Stimulated activated CD8-positive, alpha-beta memory T cell treated with anti-CD3 and anti-CD28 coated beads, Interleukin-2, amount 100 ng/mL, for 1 hour (primary cell): ENCODE measurements around the gene GANAB.
"Not testable (repeated sequence)": the region's sequence is repeated elsewhere in the genome, so short reads cannot be mapped to it uniquely, and the experiment has no call there.

Source experiments
- DNase-seq, 2 donors: peaks; one replicate each; pipeline ENCODE4 v3.0.0-alpha.2; 2020; ENCODE audit warnings: low read depth in 2 of 2

The GANAB gene

GRCh38 chr11:62645946-62646824 lies at the start of gene GANAB:
Gene GANAB (minus strand): TSS chr11:62646613. CDS start chr11:62646599, 14 bp downstream.
- DNase-seq = peak; percentile 98

DNA sequence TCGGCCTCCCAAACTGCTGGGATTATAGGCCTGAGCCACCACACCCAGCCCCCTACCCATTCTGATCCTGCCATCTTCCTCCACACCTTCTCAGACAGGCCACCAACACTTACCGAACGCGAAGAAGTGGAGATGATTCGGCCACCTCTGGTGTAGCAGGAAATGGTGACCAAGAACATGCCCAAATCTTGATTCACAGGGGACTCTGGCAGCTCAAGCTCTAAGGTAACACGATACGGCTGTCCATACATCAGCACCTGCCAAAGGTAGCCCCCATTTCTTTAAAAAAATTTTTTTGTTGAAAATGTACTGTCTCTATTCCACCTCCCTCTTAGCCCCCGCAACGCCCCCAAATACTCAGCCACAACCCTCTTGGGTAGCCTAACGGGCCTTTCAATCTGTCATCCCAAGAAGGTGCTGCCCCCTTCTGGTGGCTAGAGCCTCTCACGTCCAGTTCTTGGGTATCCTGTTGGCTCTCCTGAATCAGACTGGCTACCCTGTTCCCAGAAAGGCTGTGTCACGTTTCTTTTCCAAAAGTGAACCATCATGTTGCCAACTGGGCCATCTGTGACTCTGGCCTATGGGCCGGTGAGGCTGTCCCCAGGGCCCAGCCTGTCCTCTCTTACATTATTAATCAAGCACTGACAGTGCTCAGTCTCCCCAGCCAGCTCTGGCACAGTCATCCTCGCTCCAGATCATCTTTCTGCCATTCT lies 48.2 kb upstream of the GANAB start:
- peak; percentile 60 to 64 for DNase-seq

DNA sequence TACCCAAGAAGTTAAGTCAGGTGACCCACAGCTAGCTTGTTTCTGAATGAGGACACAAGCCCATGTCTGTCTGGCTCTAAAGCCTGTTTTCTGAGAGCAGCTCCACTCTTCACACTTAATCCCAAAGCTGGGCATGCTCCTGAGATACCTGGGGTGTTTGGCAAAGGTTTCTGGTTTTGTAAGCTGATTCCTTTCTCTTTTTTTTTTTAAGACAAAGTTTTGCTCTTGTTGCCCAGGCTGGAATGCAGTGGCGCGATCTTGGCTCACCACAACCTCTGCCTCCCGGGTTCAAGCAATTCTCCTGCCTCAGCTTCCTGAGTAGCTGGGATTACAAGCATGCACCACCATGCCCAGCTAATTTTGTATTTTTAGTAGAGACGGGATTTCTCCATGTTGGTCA lies 47.2 kb upstream of the GANAB start:
- DNase-seq = not testable (repeated sequence)

DNA sequence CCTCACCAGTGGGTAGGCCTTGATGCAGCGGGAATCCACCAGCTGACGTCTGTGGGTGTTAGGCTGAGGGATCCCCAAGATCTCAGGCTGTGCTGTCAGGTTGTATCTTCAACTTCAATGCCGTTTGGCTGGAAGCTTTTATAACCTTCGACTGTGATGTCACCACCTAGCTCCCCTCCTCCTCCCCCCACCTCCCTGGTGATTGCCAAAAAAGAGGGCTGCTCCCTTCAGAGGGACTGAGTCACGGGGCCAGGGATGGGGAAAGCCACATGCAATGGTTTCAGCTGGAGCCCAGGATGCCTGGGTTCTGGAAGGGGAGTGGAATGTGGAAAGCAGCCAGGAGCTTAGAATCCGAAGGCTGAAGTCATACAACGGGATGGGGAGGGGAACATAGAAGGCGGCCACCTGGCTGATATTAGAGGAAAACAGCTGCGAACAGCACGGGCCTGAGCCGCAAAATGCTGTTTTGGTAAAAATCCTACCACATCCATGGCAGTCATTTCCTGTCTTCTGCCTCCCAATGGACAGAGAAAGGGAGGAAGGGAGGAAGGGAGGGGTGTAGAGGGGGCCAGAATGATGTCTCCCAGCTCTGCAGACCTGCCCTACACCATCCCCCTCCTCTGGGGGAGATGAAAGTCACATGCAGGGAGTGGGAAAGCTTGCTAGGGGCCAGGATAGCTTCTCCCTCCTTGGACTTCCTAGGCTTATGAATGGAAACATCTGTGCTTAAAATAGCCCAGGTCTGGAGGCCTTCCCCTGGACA lies 43.2 kb upstream of the GANAB start, which contains the start of gene LRRN4CL:
Gene LRRN4CL, minus strand, starts transcription at position 110 of the 763 bp plus-strand sequence. CDS start 1,022 bp downstream, outside the sequence.
- no peak for DNase-seq

- DNase-seq = no peak
Observed at GRCh38 chr11:62688491-62688890, 42.1 kb upstream of the GANAB start.

- DNase-seq = no peak
Observed at GRCh38 chr11:62687508-62688396, 41.3 kb upstream of the GANAB start.

DNA sequence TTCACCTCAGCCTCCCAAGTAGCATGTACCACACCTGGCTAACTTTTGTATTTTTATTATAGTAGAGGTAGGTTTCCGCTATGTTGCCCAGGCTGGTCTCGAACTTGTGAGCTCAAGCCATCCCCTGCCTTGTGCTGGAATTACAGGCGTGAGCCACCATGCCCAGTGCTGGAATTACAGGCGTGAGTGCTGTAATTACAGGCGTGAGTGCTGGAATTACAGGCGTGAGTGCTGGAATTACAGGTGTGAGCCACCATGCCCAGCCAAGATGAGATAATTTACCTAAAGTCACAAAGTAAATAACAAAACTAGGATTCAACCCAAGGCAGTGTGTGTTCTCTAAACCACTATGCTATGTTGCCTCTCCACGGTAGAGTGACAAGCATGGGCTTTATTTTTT lies 36.1 kb upstream of the GANAB start:
- no peak for DNase-seq

DNA sequence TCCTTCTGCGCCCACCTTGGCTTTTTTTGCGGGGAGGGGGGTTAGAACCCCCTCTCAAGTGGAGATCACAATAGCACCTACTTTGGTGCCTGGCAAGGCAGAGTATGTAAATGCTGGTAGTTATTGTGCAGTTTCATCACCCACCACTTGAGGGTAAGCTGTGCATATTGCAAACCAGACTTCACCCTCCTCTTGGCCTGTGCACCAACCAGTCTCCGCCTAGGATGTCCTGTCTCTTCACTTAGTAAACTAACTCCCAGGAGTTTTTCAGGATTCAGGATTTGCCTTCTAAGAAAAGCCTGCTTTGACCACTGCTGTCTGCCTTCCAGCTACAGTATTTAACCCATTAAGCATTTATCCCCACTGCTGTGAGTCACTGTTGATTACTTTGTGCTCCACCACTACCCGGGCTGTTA lies 34.4 kb upstream of the GANAB start:
- no peak for DNase-seq

DNA sequence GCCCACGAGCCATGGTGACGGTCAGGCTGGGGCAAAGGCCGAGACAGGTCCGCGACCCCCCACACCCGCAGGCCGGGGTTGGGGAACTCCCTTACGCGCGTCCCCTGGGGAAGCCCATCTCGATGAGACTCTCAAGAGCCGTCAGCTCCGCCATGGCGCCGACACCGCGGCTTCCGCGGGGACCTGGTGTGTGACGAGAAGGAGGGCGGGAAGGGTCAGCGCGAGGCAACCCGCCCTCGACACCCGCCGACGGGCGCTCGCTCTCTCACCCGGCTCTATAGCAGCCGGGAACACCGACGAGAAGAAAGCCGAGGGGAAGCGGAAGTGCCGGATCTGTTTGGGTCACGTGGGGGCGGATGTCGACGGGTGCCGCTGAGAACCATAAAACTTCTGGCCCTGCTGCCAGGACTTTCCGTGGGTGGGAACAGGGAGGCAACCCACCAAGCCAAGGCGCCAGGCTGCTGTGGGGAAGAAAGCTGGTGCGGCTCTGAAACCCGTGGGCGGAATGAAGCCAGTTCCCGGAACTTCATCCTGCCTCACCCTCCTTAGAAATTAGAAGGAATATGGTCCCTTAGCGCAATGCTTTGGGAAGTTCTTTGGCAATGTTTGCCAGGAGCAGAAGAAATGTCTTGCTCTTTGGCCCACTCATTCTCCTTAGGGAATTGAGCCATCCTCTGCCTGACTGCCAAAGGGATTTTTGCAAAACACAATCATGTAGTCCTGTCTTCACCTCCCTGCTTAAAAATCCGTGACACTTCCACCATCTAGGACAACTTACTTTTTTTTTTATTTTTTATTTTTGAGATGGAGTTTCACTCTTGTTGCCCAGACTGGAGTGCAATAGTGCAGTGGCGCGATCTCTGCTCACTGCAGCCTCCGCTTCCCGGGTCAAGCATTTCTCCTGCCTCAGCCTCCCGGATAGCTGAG lies 32.6 kb upstream of the GANAB start, which contains the start of gene UBXN1:
Gene UBXN1, minus strand, starts transcription at position 304 of the 927 bp plus-strand sequence. Its CDS starts 150 bp downstream, at position 154.
- DNase-seq = peak; percentile 62 to 66

GRCh38 chr11:62678433-62678769 lies 32.0 kb upstream of the GANAB start:
- DNase-seq = no peak

GRCh38 chr11:62677714-62678113 lies 31.3 kb upstream of the GANAB start:
- no peak for DNase-seq

GRCh38 chr11:62677156-62677555 lies 30.7 kb upstream of the GANAB start:
- DNase-seq = no peak

DNA sequence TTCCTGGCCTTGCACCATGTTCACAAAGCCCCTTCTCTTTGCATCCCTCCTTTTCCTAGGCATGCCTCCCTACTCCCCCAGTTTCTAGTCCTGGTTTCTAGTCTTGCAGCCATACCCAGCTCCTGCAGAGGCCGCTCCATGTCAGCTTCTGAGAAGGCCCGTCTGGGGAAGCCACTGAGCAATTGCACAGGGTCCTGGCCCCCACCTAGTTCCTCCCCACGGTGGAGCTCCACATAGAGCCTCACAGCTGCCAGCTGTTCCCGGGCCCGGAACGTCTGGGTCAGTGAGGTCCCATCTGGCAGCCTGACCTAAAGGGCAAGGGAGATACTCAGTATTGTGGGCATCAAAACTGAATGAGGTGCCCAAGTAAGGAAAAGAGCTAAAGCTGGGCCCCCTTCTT lies 30.3 kb upstream of the GANAB start:
- no peak for DNase-seq

GRCh38 chr11:62675415-62675814 lies 29.0 kb upstream of the GANAB start:
- DNase-seq = not testable (repeated sequence)

- DNase-seq = no peak
Observed at GRCh38 chr11:62673196-62673525, 26.7 kb upstream of the GANAB start.

GRCh38 chr11:62671608-62672389 lies 25.4 kb upstream of the GANAB start, which contains the start of the genes LBHD1 and UQCC3:
Gene LBHD1 (minus strand): TSS chr11:62672267. CDS start chr11:62670031, 2,236 bp downstream.
Gene UQCC3 (plus strand): TSS chr11:62671673. CDS start chr11:62671746, 73 bp downstream.
- DNase-seq = peak; percentile 48 to 58

DNA sequence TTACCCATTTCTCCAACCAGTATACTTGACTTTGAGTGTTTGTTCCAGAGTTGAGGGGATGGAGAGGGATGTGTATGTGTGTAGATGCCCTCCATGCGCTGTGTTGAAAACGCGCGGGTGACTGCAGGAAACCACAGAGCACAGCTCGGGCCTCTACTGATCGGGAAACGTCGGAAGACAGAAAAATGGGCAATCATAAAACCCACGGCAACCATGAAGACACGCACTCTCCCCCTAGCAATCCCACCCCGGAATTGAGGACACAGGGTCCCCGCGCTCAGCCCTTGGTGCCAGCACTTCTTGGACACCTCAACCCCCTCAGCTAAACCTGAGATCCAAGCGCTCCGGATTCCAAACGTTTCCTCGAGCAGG lies 24.8 kb upstream of the GANAB start:
- no peak for DNase-seq

DNA sequence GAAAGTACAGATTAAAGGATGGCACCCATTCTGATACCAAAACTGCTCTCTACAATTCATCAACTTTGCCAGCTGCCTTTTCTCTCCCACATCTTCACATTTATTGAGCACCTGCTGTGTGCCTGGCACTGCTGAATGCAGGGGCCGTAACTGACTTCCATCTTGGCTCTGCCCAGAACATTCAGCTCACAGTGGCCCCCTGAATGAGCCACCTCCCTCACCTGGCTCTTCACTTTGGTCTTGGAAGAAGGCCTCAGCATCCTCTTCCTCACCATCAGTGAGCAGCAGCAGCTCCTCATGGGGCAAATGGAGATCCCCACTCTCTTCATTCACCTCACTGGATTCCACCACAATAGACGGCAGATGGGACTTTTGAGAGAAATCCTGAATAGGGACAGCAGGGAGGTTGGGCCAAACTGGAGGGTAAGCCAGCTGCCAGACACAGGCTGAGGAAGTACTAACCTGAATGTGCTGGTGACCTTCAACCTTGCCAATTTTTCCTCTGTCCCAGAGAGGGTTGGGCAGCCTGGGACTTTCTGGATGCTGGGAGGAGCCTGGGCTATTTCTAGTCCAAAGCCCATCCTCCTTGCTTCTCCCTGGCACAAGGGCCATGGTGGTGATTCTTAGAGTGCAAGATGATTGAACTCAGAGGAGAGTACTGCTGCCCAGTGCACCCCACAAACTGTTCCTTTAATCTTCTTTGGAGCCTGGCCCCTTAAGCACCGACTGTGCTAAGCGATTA lies 23.2 kb upstream of the GANAB start:
- no peak for DNase-seq
